Breast epithelium (tissue), 4 donors: Measurements from ENCODE around the gene RPS26. TPM values are rescaled to one million over a fixed set of nuclear protein-coding genes. Genes with fewer than 3 reads are reported as not detected.

Experiments used
- DNase-seq, 2 donors: peaks; one replicate each; pipeline ENCODE4 v3.0.0-alpha.2; 2019; ENCODE audit warnings: low spot score in 2 of 2
- H3K27ac ChIP-seq, 2 donors: fragments of 200-600 bp; sonication (generic) in 1 of 2; one replicate each; pipeline ENCODE4 v1.5.1; 2016 to 2019; ENCODE audit warnings: mild to moderate bottlenecking in 1 of 2
- H3K27me3 ChIP-seq, 2 donors: fragments of 200-600 bp; sonication (generic) in 1 of 2; one replicate each; pipeline versions ENCODE4 v1.5.1 to v1.6.0; 2017 to 2019; ENCODE audit warnings: control low read depth in 1 of 2, mild to moderate bottlenecking in 1 of 2
- H3K36me3 ChIP-seq: fragments of 200-600 bp; one replicate; pipeline ENCODE4 v1.5.1; 2019
- H3K4me1 ChIP-seq, 2 donors: fragments of 200-600 bp; sonication (generic); one replicate each; pipeline ENCODE4 v1.5.1; 2016 to 2019; ENCODE audit warnings: control low read depth in 1 of 2
- H3K4me3 ChIP-seq, 3 donors: fragments of 200-600 bp; sonication (generic); 1 replicate in 2 of 3; 2 replicates in 1 of 3; pipeline ENCODE4 v1.5.1; 2016 to 2019; ENCODE audit warnings: mild to moderate bottlenecking in 3 of 3, moderate library complexity in 2 of 3
- H3K9me3 ChIP-seq, 2 donors: fragments of 200-600 bp; sonication (generic) in 1 of 2; one replicate each; pipeline ENCODE4 v1.5.1; 2016 to 2019; ENCODE audit warnings: control low read depth in 1 of 2
- CTCF ChIP-seq, 3 donors: fragments of 450-650 bp; IDR thresholded peaks; one replicate each; pipeline ENCODE4 v1.5.1; 2016 to 2017; ENCODE audit warnings: antibody characterized with exemption in 3 of 3, mild to moderate bottlenecking in 3 of 3, moderate library complexity in 3 of 3
- POLR2A ChIP-seq: fragments of 450-650 bp; IDR thresholded peaks from one replicate; pipeline ENCODE4 v1.6.1; 2016; ENCODE audit warnings: antibody characterized with exemption, mild to moderate bottlenecking, moderate library complexity
- POLR2AphosphoS5 ChIP-seq, 3 donors: sonication (generic); formaldehyde crosslinking; IDR thresholded peaks; one replicate each; pipeline ENCODE4 v1.6.1; 2017; ENCODE audit warnings: antibody characterized with exemption in 3 of 3
- intact Hi-C: fragments of 100-400 bp; cut with DNase I; formaldehyde crosslinking; loops from one replicate; pipeline ENCODE4 v1.15.1; 2023; ENCODE audit warnings: low total_unique reads
- total RNA-seq, 3 donors: library from RNA; depleted of rRNA; stranded (reverse); fragments of >200 nt; gene quantifications; one replicate each; pipeline ENCODE4 v1.1.0, GENCODE V29; 2016

RPS26 gene
- 1,000 to 10,000 TPM in 1 of 3 donors, 100 to 1,000 TPM in 2; 557 to 1,840 (median 572) TPM for total RNA-seq

DNA sequence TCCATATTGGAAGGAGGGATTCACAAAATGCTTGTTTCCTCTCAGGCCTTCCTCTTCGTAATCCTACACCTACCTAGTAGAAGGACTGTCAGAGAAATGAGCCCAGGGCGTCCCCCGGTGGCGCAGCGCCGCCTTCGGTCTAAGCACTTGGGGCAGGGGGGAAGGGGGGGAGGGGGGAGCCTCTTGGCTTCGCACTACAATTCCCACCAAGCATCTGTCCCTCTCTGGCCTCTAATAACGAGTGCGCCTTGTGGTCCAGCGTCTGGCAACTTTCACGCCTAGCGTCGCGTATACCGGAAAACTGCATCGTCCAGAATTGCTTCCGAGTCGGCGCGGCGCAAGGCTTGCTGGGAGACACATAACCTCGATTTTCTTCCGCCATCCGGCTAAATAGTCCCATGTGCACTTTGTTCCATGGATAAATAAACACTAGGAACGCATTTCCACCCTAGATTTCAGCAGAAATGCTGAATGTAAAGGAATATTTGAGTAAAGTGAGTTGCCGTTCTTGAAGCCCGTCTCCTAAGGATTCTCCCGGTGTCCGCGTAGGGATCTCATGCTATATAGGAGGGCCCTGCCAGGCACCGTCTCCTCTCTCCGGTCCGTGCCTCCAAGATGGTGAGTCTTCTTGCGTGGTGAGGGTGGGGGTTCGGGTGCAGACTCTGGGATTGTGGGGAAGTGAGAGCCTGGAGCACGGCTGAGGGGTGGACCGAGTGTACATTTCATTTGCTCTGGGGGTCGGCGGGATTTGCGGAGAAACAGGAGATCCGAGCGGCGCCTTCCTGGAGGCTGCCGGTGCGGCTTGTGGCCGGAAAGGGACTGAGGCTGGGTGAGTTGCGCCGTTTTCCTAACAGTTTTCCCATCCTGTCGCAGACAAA, at the start of gene RPS26:
RPS26 (plus strand) TSS at position 367 of the 878 bp plus-strand sequence; CDS start at position 616, 249 bp downstream.
- TF ChIP-seq POLR2A (peak; percentile 95), CTCF (IDR thresholded peaks at IDR 0.05) (peak in 2 of 3 donors; percentile 21 to 34), POLR2AphosphoS5 (IDR thresholded peaks at IDR 0.05) (peak; percentile 99 to 100 (median 99))

DNA sequence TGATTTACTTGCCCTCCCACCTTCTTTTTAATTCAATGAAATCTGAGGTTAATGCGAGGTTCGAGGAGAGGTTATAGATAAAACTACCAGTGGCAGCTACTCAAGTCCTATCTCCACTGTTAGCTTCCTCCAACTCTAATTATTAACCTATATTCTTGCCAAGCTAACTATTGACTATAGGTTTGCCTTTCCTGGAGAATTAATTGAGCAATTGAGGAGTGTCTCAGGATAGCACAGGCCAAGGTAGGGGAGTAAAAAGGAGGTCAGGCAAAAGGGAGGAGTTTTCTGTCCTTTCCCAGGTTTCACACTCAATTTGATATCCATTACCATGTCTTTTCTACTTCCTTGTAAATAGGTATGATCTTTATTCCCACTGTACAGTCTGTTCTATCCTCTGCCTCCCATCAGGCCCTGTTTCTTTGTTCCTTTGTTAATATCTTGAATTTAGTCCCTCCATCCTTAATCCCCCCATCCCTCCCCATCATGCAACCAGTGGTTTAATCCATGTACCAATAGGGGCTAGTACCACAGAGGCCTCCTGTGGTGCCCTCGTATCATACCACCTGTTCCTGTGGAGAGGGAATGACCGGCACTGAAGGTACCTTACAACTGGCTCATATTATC, 48.4 kb upstream of the RPS26 start:
- peaks cover 22% of the 10 kb centered on the region for H3K36me3 ChIP-seq

More for the DNA sequence above, at the start of gene RPS26:
- intact Hi-C loops: no loop called here
- Histone ChIP-seq H3K27me3 (no peaks in the 10 kb centered on the region), H3K36me3 (no peaks in the 10 kb centered on the region), H3K4me1 (peaks cover 3 to 7% of the 10 kb centered on the region in 2 donors), H3K4me3 (peak within 1 kb of the TSS; percentile 75 to 95 (median 85)), H3K27ac (peak within 1 kb of the TSS; percentile 93 to 96), H3K9me3 (no peaks in the 10 kb centered on the region)
- DNase-seq: peak; percentile 93 to 96

DNA sequence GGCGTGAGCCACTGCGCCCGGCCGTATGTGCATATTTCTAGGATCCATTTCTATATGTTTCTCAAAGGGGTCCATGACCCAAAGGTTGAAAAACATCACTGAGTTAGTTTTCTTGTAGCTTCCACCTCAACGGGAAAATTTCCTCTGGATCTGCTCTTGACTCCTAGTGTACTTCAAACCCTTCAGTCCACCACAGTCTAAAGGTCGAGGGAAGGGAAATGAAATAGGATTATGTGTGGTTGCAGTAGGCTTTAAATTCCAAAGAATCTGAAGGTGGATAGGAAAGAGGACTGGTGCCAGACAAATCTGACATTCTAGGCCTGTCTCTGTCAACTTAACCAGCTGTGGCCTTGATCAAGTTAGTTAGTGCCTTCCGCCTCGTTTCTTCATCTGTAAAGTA, 46.4 kb upstream of the RPS26 start:
- Histone ChIP-seq H3K9me3 (no peaks in the 10 kb centered on the region), H3K4me3 (no peak overlapping the region), H3K27me3 (no peaks in the 10 kb centered on the region), H3K36me3 (peaks cover 21% of the 10 kb centered on the region), H3K27ac (peak overlapping the region in 1 of 2 donors; percentile 70), H3K4me1 (no peaks in the 10 kb centered on the region)
- DNase-seq: no peak
- TF ChIP-seq POLR2A: no peak
- no peak for TF ChIP-seq POLR2AphosphoS5 (IDR thresholded peaks at IDR 0.05)
- no peak for TF ChIP-seq CTCF (IDR thresholded peaks at IDR 0.05)
- intact Hi-C loops: no loop called here

More for the DNA sequence above, 48.4 kb upstream of the RPS26 start:
- TF ChIP-seq POLR2AphosphoS5 (IDR thresholded peaks at IDR 0.05) (no peak), POLR2A (no peak), CTCF (IDR thresholded peaks at IDR 0.05) (no peak)
- no peak for DNase-seq
- Histone ChIP-seq H3K4me1 (no peaks in the 10 kb centered on the region), H3K27me3 (no peaks in the 10 kb centered on the region), H3K4me3 (no peak overlapping the region), H3K27ac (no peak overlapping the region), H3K9me3 (no peaks in the 10 kb centered on the region)
- intact Hi-C loops: no loop called here

- intact Hi-C loops: no loop called here
- Histone ChIP-seq H3K27ac (peak overlapping the region; percentile 70 to 91), H3K27me3 (no peaks in the 10 kb centered on the region), H3K4me1 (no peaks in the 10 kb centered on the region), H3K4me3 (peak overlapping the region; percentile 58 to 81 (median 65)), H3K36me3 (peaks cover 12% of the 10 kb centered on the region), H3K9me3 (no peaks in the 10 kb centered on the region)
- peak in 1 of 2 donors; percentile 39 for DNase-seq
- no peak for TF ChIP-seq POLR2A
- peak; percentile 65 to 80 (median 76) for TF ChIP-seq CTCF (IDR thresholded peaks at IDR 0.05)
Measured at GRCh38 chr12:55996201-55996714, 45.5 kb upstream of the RPS26 start.
